ENCODE data around the gene ZNF618. TPM values are rescaled to one million over a fixed set of nuclear protein-coding genes. Genes with fewer than 3 reads are reported as not detected.

ZNF618 gene
- total RNA-seq, 1 donor from 2014 or later, result 3.9 TPM

DNA sequence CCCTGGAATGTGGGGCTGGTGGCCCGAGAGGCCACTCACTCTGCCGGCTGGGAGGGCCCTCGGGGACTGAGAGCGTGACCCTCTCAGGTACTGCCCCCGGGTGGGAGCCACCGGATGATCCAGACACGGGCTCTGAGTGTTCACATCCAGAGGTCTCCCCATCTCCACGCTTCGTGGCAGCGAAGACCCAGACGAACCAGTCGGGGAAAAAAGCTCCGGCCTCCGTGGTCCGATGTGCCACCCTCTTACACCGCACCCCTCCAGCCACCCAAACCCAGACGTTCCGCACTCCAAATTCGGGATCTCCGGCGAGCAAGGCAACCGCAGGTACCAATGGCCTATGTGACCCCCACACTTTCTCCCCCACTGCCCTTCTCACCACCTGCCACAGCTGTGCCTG, 152.5 kb downstream of the ZNF618 start:
- TF ChIP-seq, protein P1, sequence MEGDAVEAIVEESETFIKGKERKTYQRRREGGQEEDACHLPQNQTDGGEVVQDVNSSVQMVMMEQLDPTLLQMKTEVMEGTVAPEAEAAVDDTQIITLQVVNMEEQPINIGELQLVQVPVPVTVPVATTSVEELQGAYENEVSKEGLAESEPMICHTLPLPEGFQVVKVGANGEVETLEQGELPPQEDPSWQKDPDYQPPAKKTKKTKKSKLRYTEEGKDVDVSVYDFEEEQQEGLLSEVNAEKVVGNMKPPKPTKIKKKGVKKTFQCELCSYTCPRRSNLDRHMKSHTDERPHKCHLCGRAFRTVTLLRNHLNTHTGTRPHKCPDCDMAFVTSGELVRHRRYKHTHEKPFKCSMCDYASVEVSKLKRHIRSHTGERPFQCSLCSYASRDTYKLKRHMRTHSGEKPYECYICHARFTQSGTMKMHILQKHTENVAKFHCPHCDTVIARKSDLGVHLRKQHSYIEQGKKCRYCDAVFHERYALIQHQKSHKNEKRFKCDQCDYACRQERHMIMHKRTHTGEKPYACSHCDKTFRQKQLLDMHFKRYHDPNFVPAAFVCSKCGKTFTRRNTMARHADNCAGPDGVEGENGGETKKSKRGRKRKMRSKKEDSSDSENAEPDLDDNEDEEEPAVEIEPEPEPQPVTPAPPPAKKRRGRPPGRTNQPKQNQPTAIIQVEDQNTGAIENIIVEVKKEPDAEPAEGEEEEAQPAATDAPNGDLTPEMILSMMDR (conservative IDR thresholded peaks at IDR 0.05; ENCODE audit: low read depth, low read length), result no peak
- no peak for DNase-seq (ENCODE audit: low read depth)

DNA sequence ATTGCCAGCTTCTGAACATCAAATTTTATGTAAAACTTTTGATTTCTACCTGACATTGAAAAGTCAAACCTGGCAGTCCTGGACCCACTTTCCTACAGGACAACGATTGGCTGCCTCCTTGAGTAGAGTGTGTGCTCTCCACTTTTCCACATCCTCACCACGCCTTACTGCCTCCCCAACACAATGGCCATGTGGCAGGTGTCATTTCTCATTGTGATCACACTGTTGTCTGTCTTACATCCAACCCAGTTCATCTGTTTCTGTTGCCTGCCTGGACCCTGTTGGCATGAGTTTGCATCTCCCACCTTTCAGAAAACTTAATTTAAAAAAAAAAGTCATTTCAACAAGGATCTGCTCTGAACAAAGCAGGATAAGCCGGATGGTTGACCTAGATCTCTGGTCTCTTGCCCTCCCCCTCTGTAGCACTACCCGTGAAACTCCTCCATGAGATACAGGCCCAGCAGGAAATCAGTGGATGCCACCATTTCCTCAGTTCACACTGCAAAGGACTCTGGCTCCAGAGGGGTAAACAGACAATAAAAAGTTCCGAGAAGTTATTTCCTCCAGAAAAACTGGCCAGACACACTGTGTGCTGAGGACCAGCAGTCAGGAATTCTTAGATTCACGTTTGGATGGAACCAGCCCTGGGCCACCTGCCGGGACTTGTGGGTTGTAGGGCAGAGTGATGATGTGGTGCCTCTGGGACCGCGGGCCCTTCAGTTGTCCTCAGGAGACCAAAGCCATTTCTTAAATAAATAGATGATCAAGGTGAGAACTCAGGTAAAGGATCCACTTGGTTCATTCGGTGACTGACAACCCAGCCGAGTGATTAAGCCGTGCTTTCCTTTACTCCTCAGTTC, 153.4 kb downstream of the ZNF618 start:
- TF ChIP-seq, protein P1 (conservative IDR thresholded peaks at IDR 0.05; ENCODE audit: low read depth, low read length), result no peak
- no peak for DNase-seq (ENCODE audit: low read depth)
- H3K4me3 ChIP-seq (ENCODE audit: low read depth, low read length), result no peak overlapping the region

More for the DNA sequence above, 152.5 kb downstream of the ZNF618 start:
- no peak overlapping the region for H3K4me3 ChIP-seq (ENCODE audit: low read depth, low read length)

DNA sequence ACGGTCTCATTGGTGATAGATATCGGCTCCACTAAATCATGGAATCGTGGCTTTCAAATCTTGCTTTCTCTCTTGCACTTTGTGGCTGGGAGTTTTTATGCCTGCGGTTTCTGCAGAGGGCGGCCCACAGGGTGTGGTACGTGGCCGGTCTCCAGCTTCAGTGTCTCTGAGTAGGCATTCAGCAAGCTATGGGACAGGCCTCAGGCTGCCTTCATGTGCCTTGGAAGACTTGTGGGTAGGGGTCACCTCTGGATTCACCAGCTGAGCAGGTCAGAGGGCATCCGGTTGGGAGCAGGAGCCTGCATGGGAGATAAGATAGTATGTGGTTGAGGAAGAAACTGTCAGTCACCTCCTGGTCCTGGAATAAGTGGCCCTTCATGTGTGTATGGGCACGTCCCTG, 154.3 kb downstream of the ZNF618 start:
- DNase-seq (ENCODE audit: low read depth), result no peak
- H3K4me3 ChIP-seq (ENCODE audit: low read depth, low read length), result no peak overlapping the region
- TF ChIP-seq, protein P1 (conservative IDR thresholded peaks at IDR 0.05; ENCODE audit: low read depth, low read length), result no peak

DNA sequence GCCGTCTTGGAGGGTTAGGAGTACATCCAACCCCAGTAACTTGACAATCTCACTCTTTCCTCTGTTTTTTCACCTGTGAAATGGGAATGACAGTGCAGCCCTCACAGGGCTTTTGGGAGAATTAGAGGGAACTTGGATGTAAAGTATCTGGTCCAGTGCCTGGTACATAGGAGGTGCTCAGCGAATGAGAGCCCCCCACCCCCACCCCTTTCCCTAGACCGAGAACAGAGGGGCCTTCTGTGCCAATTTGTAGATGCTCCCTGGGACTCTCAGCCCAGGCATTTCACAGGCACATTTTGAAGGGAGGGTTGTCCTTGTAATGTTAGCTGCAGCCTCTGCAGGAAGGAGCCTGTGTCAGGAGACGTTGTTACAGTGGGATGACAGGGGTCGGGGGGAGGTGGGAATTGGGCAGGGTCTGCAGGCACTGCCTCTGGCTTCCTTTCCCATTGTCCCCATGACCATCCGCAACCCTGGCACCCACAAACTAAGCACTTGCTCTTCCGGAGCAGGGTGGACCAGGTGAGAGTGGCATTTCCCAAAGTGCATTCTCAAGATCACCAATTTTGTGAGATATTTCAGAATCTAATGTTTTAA, 155.0 kb downstream of the ZNF618 start:
- DNase-seq (ENCODE audit: low read depth), result no peak
- TF ChIP-seq, protein P1 (conservative IDR thresholded peaks at IDR 0.05; ENCODE audit: low read depth, low read length), result no peak
- no peak overlapping the region for H3K4me3 ChIP-seq (ENCODE audit: low read depth, low read length)

DNA sequence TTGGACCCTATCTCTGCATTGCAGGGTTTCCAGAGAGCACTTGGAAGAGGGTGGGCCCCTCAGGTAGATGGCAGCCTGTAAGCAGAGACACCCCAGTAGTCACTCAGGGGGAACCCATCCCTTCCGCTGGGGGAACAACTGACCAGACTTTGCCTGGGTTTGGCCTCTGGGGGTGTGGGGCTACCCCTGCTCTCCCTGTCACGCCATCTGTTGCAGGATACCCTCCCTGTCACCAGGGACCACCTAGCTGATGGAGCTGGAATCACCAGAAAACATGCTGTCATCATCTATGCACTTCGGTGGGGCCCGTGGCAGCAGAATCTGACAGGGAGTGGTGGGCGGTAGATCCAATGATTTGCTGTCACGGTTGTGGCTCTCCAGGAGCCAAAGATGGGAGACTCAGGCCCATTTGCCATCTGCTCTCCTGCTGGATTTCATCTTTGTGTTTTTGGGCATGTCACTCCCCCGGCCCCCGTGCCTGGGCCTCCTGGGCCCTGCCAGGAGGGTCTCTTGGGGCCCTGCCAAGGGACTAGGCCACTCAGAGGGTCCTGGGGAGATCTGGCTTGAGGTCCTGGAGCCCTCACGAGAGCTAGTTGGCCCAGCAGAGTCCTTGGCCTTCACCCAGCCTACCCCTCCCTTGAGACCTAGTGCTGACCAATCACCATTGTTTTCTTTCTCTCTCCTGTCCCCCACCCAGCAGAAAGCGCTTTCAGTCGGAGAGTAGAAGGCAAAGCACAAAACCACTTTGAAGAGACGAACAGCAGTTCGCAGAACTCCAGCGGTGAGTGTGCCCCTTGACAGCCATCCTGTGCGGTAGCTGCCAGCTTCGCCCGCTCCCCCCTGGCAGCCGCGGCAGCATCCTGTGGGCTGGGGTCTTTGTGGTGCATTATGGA, 156.1 kb downstream of the ZNF618 start:
- DNase-seq (ENCODE audit: low read depth), result no peak
- TF ChIP-seq, protein P1 (conservative IDR thresholded peaks at IDR 0.05; ENCODE audit: low read depth, low read length), result no peak
- no peak overlapping the region for H3K4me3 ChIP-seq (ENCODE audit: low read depth, low read length)

DNA sequence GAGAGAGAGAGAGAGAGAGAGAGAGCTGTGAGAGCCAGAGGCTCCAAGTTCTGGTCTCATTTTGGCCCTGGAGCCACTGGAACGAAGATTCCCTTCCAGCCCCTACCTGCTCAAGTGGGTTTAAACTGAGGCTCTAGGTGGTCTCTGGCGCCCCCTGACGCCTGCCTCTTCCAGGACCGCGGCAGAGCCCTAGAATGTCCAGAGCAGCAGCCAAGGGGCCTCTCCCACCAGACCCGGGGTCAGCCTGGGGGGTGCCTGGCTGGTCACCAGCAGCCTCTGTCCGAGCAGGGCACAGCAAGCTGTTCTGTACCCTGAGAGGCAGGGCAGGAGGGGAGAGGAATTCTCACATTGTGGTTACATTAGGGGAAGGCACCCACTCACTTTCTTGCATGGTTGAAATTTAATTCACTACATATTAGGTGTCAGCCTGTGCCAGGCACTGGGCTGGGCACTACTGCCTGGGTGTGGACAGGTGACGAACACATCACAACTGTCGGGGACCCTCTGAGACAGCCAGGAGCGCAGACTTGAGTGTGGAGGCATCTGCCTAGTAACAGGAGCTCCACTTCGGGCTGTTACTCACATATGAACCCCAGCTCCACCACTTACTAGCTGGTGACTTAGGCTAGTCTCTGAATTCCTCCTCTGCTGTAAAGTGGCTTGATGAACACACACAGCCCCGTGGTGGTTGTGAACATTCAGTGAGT, 157.4 kb downstream of the ZNF618 start:
- no peak overlapping the region for H3K4me3 ChIP-seq (ENCODE audit: low read depth, low read length)
- TF ChIP-seq, protein P1 (conservative IDR thresholded peaks at IDR 0.05; ENCODE audit: low read depth, low read length), result peak; percentile 38
- DNase-seq (ENCODE audit: low read depth), result no peak

Data from epithelial cell of proximal tubule (primary cell).